SU-DHL-6 (cell line): ENCODE data around the gene SCGB3A1.

Experiments
- CTCF ChIP-seq: fragments of 200-600 bp; sonication (generic); IDR thresholded peaks from one replicate; pipeline ENCODE4 v1.5.1; 2017; ENCODE audit warnings: antibody characterized with exemption, mild to moderate bottlenecking, low read length, moderate library complexity; ENCODE audit not compliant: insufficient read depth, poor library complexity, severe bottlenecking
- EZH2phosphoT487 ChIP-seq: fragments of 200-600 bp; sonication (generic), shearing (Covaris generic); conservative IDR thresholded peaks from 2 replicates; pipeline ENCODE4 v1.6.1; 2018; ENCODE audit warnings: mild to moderate bottlenecking, antibody characterized with exemption, low read length, moderate library complexity, mixed read lengths

GRCh38 chr5:180592176-180592575 lies 877 bp upstream of the SCGB3A1 start:
- no peak for TF ChIP-seq CTCF
- no peak for TF ChIP-seq EZH2phosphoT487
